ENCODE data around the gene COMMD3.
"Not testable (repeated sequence)": the region's sequence is repeated elsewhere in the genome, so short reads cannot be mapped to it uniquely, and the experiment has no call there.

The COMMD3 gene

GRCh38 chr10:22316286-22317075 lies at the start of gene COMMD3:
Gene COMMD3 (plus strand): TSS chr10:22316388. CDS start chr10:22316418, 30 bp downstream.
- no peak for DNase-seq

GRCh38 chr10:22268503-22268902 lies 47.7 kb upstream of the COMMD3 start:
- no peak for DNase-seq

GRCh38 chr10:22271786-22272185 lies 44.4 kb upstream of the COMMD3 start:
- DNase-seq: no peak

GRCh38 chr10:22278441-22278782 lies 37.8 kb upstream of the COMMD3 start:
- no peak for DNase-seq

- DNase-seq: no peak
These were observed 36.1 kb upstream of the COMMD3 start for GRCh38 chr10:22280078-22280477.

GRCh38 chr10:22285130-22285529 lies 31.1 kb upstream of the COMMD3 start:
- no peak for DNase-seq

GRCh38 chr10:22293747-22294404 lies 22.3 kb upstream of the COMMD3 start:
- no peak for DNase-seq

GRCh38 chr10:22294694-22295093 lies 21.5 kb upstream of the COMMD3 start:
- DNase-seq: no peak

GRCh38 chr10:22301193-22301592 lies 15.0 kb upstream of the COMMD3 start:
- no peak for DNase-seq

- DNase-seq: no peak
These were observed 12.7 kb upstream of the COMMD3 start for GRCh38 chr10:22303461-22303860.

GRCh38 chr10:22305721-22306120 lies 10.5 kb upstream of the COMMD3 start:
- no peak for DNase-seq

- no peak for DNase-seq
These were observed 7.8 kb upstream of the COMMD3 start for GRCh38 chr10:22308390-22308789.

GRCh38 chr10:22309180-22310000 lies 6.8 kb upstream of the COMMD3 start:
- DNase-seq: no peak

- DNase-seq: not testable (repeated sequence)
These were observed 6.2 kb upstream of the COMMD3 start for GRCh38 chr10:22310012-22310411.

- no peak for DNase-seq
These were observed 5.3 kb upstream of the COMMD3 start for GRCh38 chr10:22310928-22311327.

- DNase-seq: no peak
These were observed 1.3 kb upstream of the COMMD3 start for GRCh38 chr10:22314852-22315251.

GRCh38 chr10:22315455-22316285 lies 518 bp upstream of the COMMD3 start:
- DNase-seq: no peak

- no peak for DNase-seq
These were observed 835 bp downstream of the COMMD3 start for GRCh38 chr10:22317076-22317370.

GRCh38 chr10:22317771-22318565 lies 1.8 kb downstream of the COMMD3 start:
- no peak for DNase-seq

GRCh38 chr10:22318772-22319171 lies 2.6 kb downstream of the COMMD3 start:
- no peak for DNase-seq

- DNase-seq: no peak
These were observed 3.4 kb downstream of the COMMD3 start for GRCh38 chr10:22319547-22319979.

- DNase-seq: no peak
These were observed 3.9 kb downstream of the COMMD3 start for GRCh38 chr10:22319980-22320558.
